Nephron progenitor cell (in vitro differentiated cells): ENCODE measurements around the gene TIMM8B.
"Not testable (repeated sequence)": the region's sequence is repeated elsewhere in the genome, so short reads cannot be mapped to it uniquely, and the experiment has no call there.

Experiments used
- DNase-seq: peaks from one replicate; pipeline ENCODE4 v3.0.0; 2021
- H3K27ac Mint-ChIP-seq: 2 replicates; pipeline ENCODE4 v1.8.0; 2021; ENCODE audit warnings: mild to moderate bottlenecking, moderate library complexity, mixed read lengths
- H3K27me3 Mint-ChIP-seq: 2 replicates; pipeline ENCODE4 v1.8.0; 2021; ENCODE audit warnings: mild to moderate bottlenecking, low read depth, mixed read lengths; ENCODE audit not compliant: poor library complexity
- H3K36me3 Mint-ChIP-seq: 2 replicates; pipeline ENCODE4 v1.8.0; 2021; ENCODE audit warnings: low read depth, mixed read lengths
- H3K4me1 Mint-ChIP-seq: 2 replicates; pipeline ENCODE4 v1.8.0; 2021; ENCODE audit warnings: mixed read lengths
- H3K4me3 Mint-ChIP-seq: 2 replicates; pipeline ENCODE4 v1.8.0; 2021; ENCODE audit warnings: mild to moderate bottlenecking, moderate library complexity, mixed read lengths
- H3K9me3 Mint-ChIP-seq: 2 replicates; pipeline ENCODE4 v1.8.0; 2021; ENCODE audit warnings: mild to moderate bottlenecking, moderate library complexity, mixed read lengths
- CTCF ChIP-seq: fragments of 200-600 bp; sonication (generic); IDR thresholded peaks from 2 replicates; pipeline ENCODE4 v1.5.0; 2021; ENCODE audit warnings: antibody characterized with exemption

Gene TIMM8B

DNA sequence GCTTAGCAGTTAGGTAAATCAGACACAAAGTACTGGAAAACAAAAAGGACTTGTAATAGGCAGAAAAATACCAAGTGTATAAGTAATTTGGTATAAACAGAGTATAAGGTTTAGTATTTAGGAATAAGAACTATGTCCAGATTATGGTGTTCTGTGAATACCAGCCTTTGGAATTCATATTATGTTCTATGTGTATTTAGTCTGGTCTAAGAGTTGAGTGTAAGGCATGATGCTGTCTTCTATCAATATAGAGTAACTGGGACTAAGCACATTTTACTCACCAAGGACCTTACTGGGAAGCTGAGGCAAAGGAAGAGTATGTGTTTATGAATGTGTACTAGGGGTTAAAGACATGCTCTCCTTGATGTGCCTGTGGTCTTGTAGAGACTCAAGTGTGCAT is 9.6 kb upstream of the TIMM8B start:
- no peak overlapping the region for H3K27ac Mint-ChIP-seq
- peaks cover 32% of the 10 kb centered on the region for H3K36me3 Mint-ChIP-seq
- no peaks in the 10 kb centered on the region for H3K27me3 Mint-ChIP-seq
- no peak overlapping the region for H3K4me3 Mint-ChIP-seq
- TF ChIP-seq CTCF = no peak
- no peaks in the 10 kb centered on the region for H3K4me1 Mint-ChIP-seq
- DNase-seq = no peak
- H3K9me3 Mint-ChIP-seq = no peaks in the 10 kb centered on the region

DNA sequence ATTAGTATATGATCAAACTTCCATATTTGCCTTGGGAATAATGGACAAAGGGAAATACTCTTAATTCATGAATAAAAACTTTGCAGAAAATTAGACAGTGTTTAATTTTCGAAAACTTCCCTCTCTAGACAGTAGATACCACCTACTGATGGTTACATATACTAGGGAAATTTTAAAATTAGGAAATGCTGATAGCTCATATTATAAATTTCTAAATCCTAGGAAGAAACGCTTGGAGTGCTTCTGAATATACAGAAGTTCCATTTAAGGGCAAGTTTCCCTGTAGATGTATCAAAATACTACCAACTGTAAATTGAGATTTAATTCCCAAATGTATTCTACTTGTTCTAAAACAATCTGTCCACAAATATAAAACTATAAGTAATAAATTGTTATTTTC is 8.7 kb upstream of the TIMM8B start:
- not testable (repeated sequence) for H3K4me1 Mint-ChIP-seq, H3K27ac Mint-ChIP-seq, H3K9me3 Mint-ChIP-seq, H3K27me3 Mint-ChIP-seq, DNase-seq, H3K4me3 Mint-ChIP-seq
- H3K36me3 Mint-ChIP-seq = peaks cover 38% of the 10 kb centered on the region

- H3K27me3 Mint-ChIP-seq = no peaks in the 10 kb centered on the region
- peak overlapping the region; percentile 100 for H3K4me3 Mint-ChIP-seq
- peak; percentile 6 for DNase-seq
- no peak for TF ChIP-seq CTCF
- H3K4me1 Mint-ChIP-seq = peaks cover 50% of the 10 kb centered on the region
- no peaks in the 10 kb centered on the region for H3K9me3 Mint-ChIP-seq
- H3K27ac Mint-ChIP-seq = peak overlapping the region; percentile 96
- H3K36me3 Mint-ChIP-seq = peaks cover 80% of the 10 kb centered on the region
These were observed 656 bp upstream of the TIMM8B start for GRCh38 chr11:112087212-112087611.

DNA sequence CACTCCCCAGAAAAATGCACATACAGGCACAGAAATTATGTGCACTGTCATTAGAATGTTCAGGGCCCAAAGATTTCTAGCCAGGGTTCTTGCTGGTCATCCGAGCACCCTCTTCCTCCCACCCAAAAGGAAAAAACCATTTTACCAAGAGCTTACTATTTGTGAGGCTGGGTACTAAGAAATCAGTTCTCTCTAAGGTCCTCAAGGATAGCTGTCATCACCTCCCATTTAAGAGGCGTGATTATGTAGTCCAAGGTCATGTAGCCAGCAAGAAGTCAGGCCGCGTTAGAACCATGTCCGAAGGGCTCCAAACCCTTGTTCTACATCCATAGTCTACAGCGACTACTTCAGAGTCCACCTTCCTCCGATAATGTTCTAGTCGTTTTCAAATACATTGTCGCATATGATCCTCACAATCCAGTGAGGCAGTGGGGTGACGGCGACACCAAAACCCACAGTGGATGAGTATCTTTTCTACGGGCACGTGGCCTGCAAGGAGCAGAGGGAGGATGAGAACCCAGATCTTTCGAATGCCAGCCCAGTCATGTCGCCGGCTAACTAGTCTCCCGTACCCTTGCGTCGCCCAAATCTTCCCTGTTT is 634 bp downstream of the TIMM8B start:
- Mint-ChIP-seq H3K4me1 (peaks cover 50% of the 10 kb centered on the region), H3K27me3 (no peaks in the 10 kb centered on the region), H3K9me3 (no peaks in the 10 kb centered on the region), H3K36me3 (peaks cover 74% of the 10 kb centered on the region), H3K4me3 (peak overlapping the region; percentile 100), H3K27ac (peak overlapping the region; percentile 96)
- DNase-seq = no peak
- TF ChIP-seq CTCF = no peak

DNA sequence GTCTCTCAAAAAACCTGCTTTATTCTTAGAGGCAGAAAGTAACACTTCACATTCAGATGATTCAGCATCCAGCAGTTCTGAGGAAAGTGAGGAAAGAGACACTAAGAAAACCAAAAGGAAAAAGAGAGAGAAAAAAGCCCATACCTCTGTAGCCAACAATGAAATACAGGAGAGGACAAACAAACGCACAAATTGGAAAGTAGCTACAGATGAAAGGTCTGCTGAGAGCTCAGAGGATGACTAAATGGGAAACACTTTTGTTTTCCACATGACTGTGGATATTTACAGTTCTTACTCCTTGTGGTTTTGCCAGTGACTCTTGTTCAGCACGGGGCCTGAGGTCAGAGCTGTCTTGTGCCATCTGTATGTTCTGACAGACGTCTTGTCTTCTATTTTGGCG is 3.8 kb downstream of the TIMM8B start:
- no peaks in the 10 kb centered on the region for H3K27me3 Mint-ChIP-seq
- H3K36me3 Mint-ChIP-seq = peaks cover 68% of the 10 kb centered on the region
- no peak overlapping the region for H3K4me3 Mint-ChIP-seq
- DNase-seq = no peak
- H3K27ac Mint-ChIP-seq = peak overlapping the region; percentile 70
- H3K9me3 Mint-ChIP-seq = no peaks in the 10 kb centered on the region
- no peak for TF ChIP-seq CTCF
- H3K4me1 Mint-ChIP-seq = peaks cover 29% of the 10 kb centered on the region

- peaks cover 29% of the 10 kb centered on the region for H3K4me1 Mint-ChIP-seq
- peak; percentile 71 for DNase-seq
- TF ChIP-seq CTCF = no peak
- H3K27ac Mint-ChIP-seq = peak within 1 kb of the TSS; percentile 100
- H3K4me3 Mint-ChIP-seq = peak within 1 kb of the TSS; percentile 96
- peaks cover 20% of the 10 kb centered on the region for H3K36me3 Mint-ChIP-seq
- H3K9me3 Mint-ChIP-seq = no peaks in the 10 kb centered on the region
- H3K27me3 Mint-ChIP-seq = peaks cover 4% of the 10 kb centered on the region
These were observed 12.4 kb downstream of the TIMM8B start, which contains the start of the genes NKAPD1 and PIH1D2 for GRCh38 chr11:112073941-112074811. TSS of gene NKAPD1 (plus strand) at chr11:112074299. CDS start at chr11:112075575, 1,276 bp downstream. TSS of gene PIH1D2 (minus strand) at chr11:112074017. CDS start at chr11:112073174, 843 bp downstream.
